NCI-H2029 treated with DMSO at 0.1 percent for 48 hours (cell line): ENCODE measurements around the gene PPIL6.

ENCODE experiments used
- DNase-seq: peaks from one replicate; lab custom pipeline; 2025; lab: John Stamatoyannopoulos, UW

PPIL6 gene

GRCh38 chr6:109440331-109441068, at the start of gene PPIL6, which contains the start of gene SMPD2:
Gene PPIL6 (minus strand): TSS chr6:109440628. CDS start chr6:109440590, 38 bp downstream.
Gene SMPD2 (plus strand): TSS chr6:109440724. CDS start chr6:109441122, 398 bp downstream.
- peak; percentile 52 for DNase-seq

GRCh38 chr6:109488001-109488400, 47.6 kb upstream of the PPIL6 start:
- no peak for DNase-seq

- no peak for DNase-seq
Observed at GRCh38 chr6:109486068-109486467, 45.6 kb upstream of the PPIL6 start.

- DNase-seq = no peak
Observed at GRCh38 chr6:109485266-109485935, 45.0 kb upstream of the PPIL6 start.

- DNase-seq = no peak
Observed at GRCh38 chr6:109484122-109484521, 43.7 kb upstream of the PPIL6 start.

GRCh38 chr6:109483735-109484057, 43.3 kb upstream of the PPIL6 start:
- DNase-seq = no peak

GRCh38 chr6:109482905-109483734, 42.7 kb upstream of the PPIL6 start, which contains the start of gene ZBTB24:
Gene ZBTB24 (minus strand): TSS chr6:109483219. CDS start chr6:109482026, 1,193 bp downstream.
- peak; percentile 82 for DNase-seq

- DNase-seq = no peak
Observed at GRCh38 chr6:109480993-109481480, 40.6 kb upstream of the PPIL6 start.

GRCh38 chr6:109478841-109479624, 38.6 kb upstream of the PPIL6 start:
- no peak for DNase-seq

- no peak for DNase-seq
Observed at GRCh38 chr6:109478222-109478805, 37.9 kb upstream of the PPIL6 start.

GRCh38 chr6:109477725-109478124, 37.3 kb upstream of the PPIL6 start:
- no peak for DNase-seq

GRCh38 chr6:109477184-109477583, 36.8 kb upstream of the PPIL6 start:
- DNase-seq = no peak

GRCh38 chr6:109475625-109476024, 35.2 kb upstream of the PPIL6 start:
- DNase-seq = no peak

GRCh38 chr6:109474995-109475394, 34.6 kb upstream of the PPIL6 start:
- DNase-seq = no peak

- DNase-seq = no peak
Observed at GRCh38 chr6:109473120-109473519, 32.7 kb upstream of the PPIL6 start.

GRCh38 chr6:109472132-109472995, 31.9 kb upstream of the PPIL6 start:
- no peak for DNase-seq

- no peak for DNase-seq
Observed at GRCh38 chr6:109471105-109471810, 30.8 kb upstream of the PPIL6 start.

GRCh38 chr6:109469591-109470189, 29.3 kb upstream of the PPIL6 start:
- no peak for DNase-seq

- no peak for DNase-seq
Observed at GRCh38 chr6:109467696-109468095, 27.3 kb upstream of the PPIL6 start.
